ENCODE measurements around the gene LHPP.

LHPP gene

DNA sequence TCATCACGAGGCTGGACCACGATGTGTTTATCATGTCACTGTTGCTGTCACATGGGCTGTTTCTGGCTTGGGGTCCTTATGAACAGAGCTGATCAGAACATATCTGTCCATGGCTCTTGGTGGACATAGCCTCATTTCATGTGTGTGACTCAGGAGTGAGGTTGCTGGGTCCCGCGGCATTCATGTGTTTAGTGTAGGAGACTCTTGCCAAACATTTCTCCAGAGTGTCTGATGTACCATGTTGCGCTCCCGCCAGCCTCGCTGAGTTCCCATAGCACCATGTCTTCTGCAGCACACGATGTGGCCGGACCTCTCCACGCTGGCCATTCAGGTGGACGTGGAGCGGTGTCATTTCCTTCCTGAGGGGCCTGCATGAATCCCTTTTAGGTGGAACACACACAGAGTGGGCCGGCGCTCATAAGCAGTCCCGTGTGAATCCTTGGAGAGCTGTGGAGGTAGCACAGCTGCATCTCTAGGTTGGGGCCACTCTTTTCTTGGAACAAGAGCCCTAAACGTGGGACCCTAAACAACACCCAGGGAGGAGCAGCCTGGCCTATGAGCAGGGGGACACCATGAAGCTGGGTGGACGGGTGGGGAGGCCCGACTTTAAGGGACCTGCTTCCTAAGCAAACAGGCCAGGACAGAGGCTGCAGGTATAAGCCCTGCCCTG is 134.6 kb downstream of the LHPP start:
- Histone ChIP-seq H3K79me2 (ENCODE audit: insufficient read depth, low read length) (no peaks in the 10 kb centered on the region), H3K27me3 (ENCODE audit: insufficient read depth, low read length) (no peaks in the 10 kb centered on the region; the same call in 1 of the 2 replicates), H3K9me2 (ENCODE audit: low read depth, low read length) (no peaks in the 10 kb centered on the region), H3K36me3 (ENCODE audit: insufficient read depth, low read length) (no peaks in the 10 kb centered on the region), H3K27ac (ENCODE audit: low read depth, low read length, poor library complexity, severe bottlenecking) (peak overlapping the region; percentile 87), H3K9me3 (ENCODE audit: low read length) (no peaks in the 10 kb centered on the region), H4K20me1 (ENCODE audit: insufficient read depth, low read length) (no peaks in the 10 kb centered on the region), H3K4me3 (ENCODE audit: low read depth, low read length, poor library complexity, severe bottlenecking) (no peak overlapping the region), H3K4me1 (ENCODE audit: insufficient read depth, low read length, severe bottlenecking) (peaks cover 46% of the 10 kb centered on the region), H2AFZ (ENCODE audit: low read length) (no peak overlapping the region), H3K4me2 (ENCODE audit: low read length) (no peak overlapping the region), H3F3A (ENCODE audit: insufficient read depth, low read length) (no peaks in the 10 kb centered on the region), H3K9ac (ENCODE audit: low read length) (no peak overlapping the region)
- TF ChIP-seq, protein P1, sequence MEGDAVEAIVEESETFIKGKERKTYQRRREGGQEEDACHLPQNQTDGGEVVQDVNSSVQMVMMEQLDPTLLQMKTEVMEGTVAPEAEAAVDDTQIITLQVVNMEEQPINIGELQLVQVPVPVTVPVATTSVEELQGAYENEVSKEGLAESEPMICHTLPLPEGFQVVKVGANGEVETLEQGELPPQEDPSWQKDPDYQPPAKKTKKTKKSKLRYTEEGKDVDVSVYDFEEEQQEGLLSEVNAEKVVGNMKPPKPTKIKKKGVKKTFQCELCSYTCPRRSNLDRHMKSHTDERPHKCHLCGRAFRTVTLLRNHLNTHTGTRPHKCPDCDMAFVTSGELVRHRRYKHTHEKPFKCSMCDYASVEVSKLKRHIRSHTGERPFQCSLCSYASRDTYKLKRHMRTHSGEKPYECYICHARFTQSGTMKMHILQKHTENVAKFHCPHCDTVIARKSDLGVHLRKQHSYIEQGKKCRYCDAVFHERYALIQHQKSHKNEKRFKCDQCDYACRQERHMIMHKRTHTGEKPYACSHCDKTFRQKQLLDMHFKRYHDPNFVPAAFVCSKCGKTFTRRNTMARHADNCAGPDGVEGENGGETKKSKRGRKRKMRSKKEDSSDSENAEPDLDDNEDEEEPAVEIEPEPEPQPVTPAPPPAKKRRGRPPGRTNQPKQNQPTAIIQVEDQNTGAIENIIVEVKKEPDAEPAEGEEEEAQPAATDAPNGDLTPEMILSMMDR (IDR thresholded peaks at IDR 0.05; ENCODE audit: low read length): no peak
- TF ChIP-seq EZH2 (IDR thresholded peaks at IDR 0.05; ENCODE audit: borderline replicate concordance, low read length): no peak

DNA sequence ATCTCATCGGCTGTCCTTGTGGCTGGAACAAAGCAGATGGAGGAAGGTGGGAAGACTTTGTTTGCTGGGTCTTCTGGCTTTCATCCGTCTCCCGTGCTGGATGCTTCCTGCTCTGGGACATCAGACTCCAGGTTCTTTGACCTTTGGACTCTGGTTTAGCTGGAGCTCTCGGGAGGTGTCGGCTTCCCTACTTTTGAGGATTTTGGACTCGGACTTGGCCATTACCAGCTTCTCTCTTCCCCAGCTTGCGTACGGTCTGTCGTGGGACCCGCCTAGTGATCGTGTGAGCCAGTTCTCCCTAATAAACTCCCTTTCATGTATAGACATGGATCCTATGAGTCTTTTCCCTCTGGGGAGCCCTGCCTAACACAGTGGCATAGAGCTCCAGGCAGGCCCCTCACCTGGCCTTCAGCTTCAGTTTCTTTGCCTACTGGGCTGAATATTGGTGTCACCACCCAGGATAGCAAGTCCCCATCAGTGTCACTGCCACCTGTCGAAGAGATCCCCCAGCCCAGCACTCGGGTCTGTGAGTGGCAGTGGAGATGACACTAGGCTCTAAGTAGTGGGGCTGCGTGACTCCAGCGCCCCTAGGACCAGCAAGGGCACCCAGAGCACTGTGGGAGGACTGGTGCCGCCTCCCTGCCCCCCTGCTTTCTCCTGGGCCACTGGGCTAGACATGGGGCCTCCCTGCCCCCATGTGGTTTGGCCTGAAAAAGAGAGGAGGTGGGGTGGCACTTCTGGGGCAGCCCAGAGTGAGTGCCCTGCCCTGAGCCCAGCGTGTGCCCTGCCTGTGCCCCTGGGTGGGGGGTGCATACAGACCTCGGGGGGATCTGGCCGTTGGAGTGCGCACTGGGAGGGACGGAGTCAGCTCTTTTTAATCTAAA is 135.6 kb downstream of the LHPP start:
- H3K79me2 ChIP-seq (ENCODE audit: insufficient read depth, low read length): no peaks in the 10 kb centered on the region
- no peaks in the 10 kb centered on the region for H4K20me1 ChIP-seq (ENCODE audit: insufficient read depth, low read length)
- peaks cover 55% of the 10 kb centered on the region for H3K4me1 ChIP-seq (ENCODE audit: insufficient read depth, low read length, severe bottlenecking)
- peak overlapping the region; percentile 40; the same call in 1 of the 2 replicates for H3K9ac ChIP-seq (ENCODE audit: low read length)
- no peaks in the 10 kb centered on the region for H3K27me3 ChIP-seq (ENCODE audit: insufficient read depth, low read length)
- H3F3A ChIP-seq (ENCODE audit: insufficient read depth, low read length): no peaks in the 10 kb centered on the region
- no peaks in the 10 kb centered on the region for H3K36me3 ChIP-seq (ENCODE audit: insufficient read depth, low read length)
- no peak overlapping the region for H2AFZ ChIP-seq (ENCODE audit: low read length)
- no peaks in the 10 kb centered on the region for H3K9me2 ChIP-seq (ENCODE audit: low read depth, low read length)
- peak overlapping the region; percentile 87 for H3K27ac ChIP-seq (ENCODE audit: low read depth, low read length, poor library complexity, severe bottlenecking)
- no peaks in the 10 kb centered on the region for H3K9me3 ChIP-seq (ENCODE audit: low read length)
- no peak overlapping the region for H3K4me3 ChIP-seq (ENCODE audit: low read depth, low read length, poor library complexity, severe bottlenecking)
- TF ChIP-seq, protein P1 (IDR thresholded peaks at IDR 0.05; ENCODE audit: low read length): no peak; the same call in 1 of the 2 replicates
- TF ChIP-seq EZH2 (IDR thresholded peaks at IDR 0.05; ENCODE audit: borderline replicate concordance, low read length): no peak
- H3K4me2 ChIP-seq (ENCODE audit: low read length): peak overlapping the region; percentile 27; the same call in 1 of the 2 replicates

DNA sequence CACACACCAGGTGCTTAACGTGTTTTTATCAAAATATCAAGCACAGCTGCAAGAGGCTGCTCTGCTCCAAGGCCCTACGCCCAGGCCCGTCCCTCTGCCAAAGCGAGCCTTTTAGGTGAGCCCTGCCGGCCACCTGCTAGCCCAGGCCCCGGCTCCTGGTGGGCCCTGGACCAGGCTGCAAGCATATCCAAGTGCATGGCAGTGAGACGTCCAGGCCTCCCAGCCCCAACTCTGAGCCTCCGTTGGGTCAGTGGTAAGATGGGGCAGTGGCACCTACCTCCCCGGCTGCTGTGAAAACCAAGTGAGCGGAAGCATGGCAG is 136.2 kb downstream of the LHPP start:
- peak overlapping the region; percentile 40; the same call in 1 of the 2 replicates for H3K9ac ChIP-seq (ENCODE audit: low read length)
- H2AFZ ChIP-seq (ENCODE audit: low read length): no peak overlapping the region
- H3K27ac ChIP-seq (ENCODE audit: low read depth, low read length, poor library complexity, severe bottlenecking): peak overlapping the region; percentile 87
- H4K20me1 ChIP-seq (ENCODE audit: insufficient read depth, low read length): no peaks in the 10 kb centered on the region
- no peak overlapping the region for H3K4me3 ChIP-seq (ENCODE audit: low read depth, low read length, poor library complexity, severe bottlenecking)
- H3K36me3 ChIP-seq (ENCODE audit: insufficient read depth, low read length): no peaks in the 10 kb centered on the region
- no peaks in the 10 kb centered on the region for H3K9me3 ChIP-seq (ENCODE audit: low read length)
- H3K79me2 ChIP-seq (ENCODE audit: insufficient read depth, low read length): no peaks in the 10 kb centered on the region
- H3F3A ChIP-seq (ENCODE audit: insufficient read depth, low read length): no peaks in the 10 kb centered on the region
- no peaks in the 10 kb centered on the region for H3K9me2 ChIP-seq (ENCODE audit: low read depth, low read length)
- H3K4me2 ChIP-seq (ENCODE audit: low read length): peak overlapping the region; percentile 27; the same call in 1 of the 2 replicates
- TF ChIP-seq, protein P1 (IDR thresholded peaks at IDR 0.05; ENCODE audit: low read length): no peak
- no peak for TF ChIP-seq EZH2 (IDR thresholded peaks at IDR 0.05; ENCODE audit: borderline replicate concordance, low read length)
- H3K4me1 ChIP-seq (ENCODE audit: insufficient read depth, low read length, severe bottlenecking): peaks cover 62% of the 10 kb centered on the region
- no peaks in the 10 kb centered on the region for H3K27me3 ChIP-seq (ENCODE audit: insufficient read depth, low read length)
